G401 (cell line): ENCODE data around the gene NINJ1. TPM values are rescaled to one million over a fixed set of nuclear protein-coding genes. Genes with fewer than 3 reads are reported as not detected.
A peak's percentile ranks its signal among the peaks of the same experiment; 100 is the strongest.

Experiments used
- DNase-seq: peaks from one replicate; pipeline ENCODE4 v3.0.0-alpha.2; 2015; ENCODE audit warnings: low spot score
- in situ Hi-C: cut with HindIII; loops from 2 replicates; pipeline ENCODE4 v1.10.0; 2016; ENCODE audit warnings: low sequenced_read_pairs, mixed read lengths
- total RNA-seq: library from RNA; depleted of rRNA; stranded (reverse); fragments of >200 nt; shearing (Covaris generic); gene quantifications from 2 replicates; pipeline ENCODE4 v1.2.3, GENCODE V29; 2014; rRNA removed

The NINJ1 gene
- total RNA-seq: 25.6 and 28.4 TPM in 2 replicates

DNA sequence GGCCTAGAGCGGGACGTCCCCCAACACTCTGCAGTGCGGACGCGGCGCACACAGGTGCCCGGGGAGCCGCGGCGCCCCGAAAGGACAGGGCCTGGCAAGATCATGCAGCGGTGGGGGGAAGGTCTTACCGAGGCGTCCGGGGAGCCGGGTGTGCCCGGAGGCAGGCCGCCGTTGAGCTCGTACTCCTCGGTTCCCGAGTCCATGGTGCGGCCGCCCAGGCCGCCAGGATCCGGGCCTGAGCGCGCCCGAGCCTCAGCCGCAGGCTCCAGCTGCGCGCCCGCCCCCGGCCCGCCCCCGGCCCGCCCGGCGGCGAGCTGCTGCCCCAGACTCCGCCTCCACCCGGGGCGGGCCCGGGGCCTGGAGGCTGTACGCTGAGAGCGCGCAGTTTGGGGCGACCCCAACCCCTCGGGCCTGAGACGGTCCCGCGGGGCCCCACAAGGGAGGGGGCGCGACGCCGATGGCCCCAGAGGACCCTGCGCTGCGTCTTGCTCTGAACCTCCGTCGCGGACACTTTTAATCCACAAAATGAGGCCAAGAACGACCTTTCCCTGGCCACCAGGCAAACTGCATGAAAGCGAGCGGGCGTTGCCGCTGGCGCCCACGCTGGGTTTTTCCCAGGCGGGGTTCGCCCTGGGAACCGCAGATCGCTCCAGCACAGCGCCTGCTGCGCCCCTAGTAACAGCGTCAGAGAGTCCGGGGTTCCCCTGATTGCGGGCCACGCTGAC, at the start of gene NINJ1:
Gene NINJ1 (minus strand): TSS at position 237 of the 725 bp plus-strand sequence. CDS start 34 bp downstream, at position 203.
- in situ Hi-C loops: no loop called here
- peak; percentile 41 for DNase-seq

- no peak for DNase-seq
- in situ Hi-C loops: no loop called here
These were observed 49.1 kb upstream of the NINJ1 start for GRCh38 chr9:93183131-93183662.

DNA sequence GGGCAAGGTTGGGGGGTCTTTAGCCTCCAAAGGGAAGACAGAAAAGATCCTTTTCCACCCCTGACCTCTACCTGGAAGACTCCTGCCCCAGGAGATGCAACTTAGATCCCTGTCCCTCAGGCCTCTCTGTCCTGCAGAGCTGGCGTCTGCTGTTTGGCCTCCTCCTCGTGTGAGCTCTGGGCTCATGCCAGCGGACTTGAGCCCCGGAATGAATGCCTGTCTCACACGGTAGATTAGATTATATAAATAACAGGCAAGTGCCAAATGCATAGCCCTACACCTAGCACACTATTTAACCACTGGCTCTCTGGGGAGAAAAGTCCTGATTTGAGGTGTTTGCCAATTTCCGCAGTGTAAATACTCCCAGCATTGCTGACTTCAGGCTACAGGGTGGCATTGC, 48.5 kb upstream of the NINJ1 start:
- DNase-seq: peak; percentile 49
- in situ Hi-C loops: no loop called here

- in situ Hi-C loops: no loop called here
- peak; percentile 83 for DNase-seq
These were observed 47.8 kb upstream of the NINJ1 start for GRCh38 chr9:93181672-93182435.

GRCh38 chr9:93180938-93181337, 46.9 kb upstream of the NINJ1 start:
- no peak for DNase-seq
- in situ Hi-C loops: no loop called here

GRCh38 chr9:93178851-93179786, 45.1 kb upstream of the NINJ1 start:
- in situ Hi-C loops: no loop called here
- DNase-seq: no peak

- in situ Hi-C loops: no loop called here
These were observed 43.6 kb upstream of the NINJ1 start for GRCh38 chr9:93177676-93178075.

DNA sequence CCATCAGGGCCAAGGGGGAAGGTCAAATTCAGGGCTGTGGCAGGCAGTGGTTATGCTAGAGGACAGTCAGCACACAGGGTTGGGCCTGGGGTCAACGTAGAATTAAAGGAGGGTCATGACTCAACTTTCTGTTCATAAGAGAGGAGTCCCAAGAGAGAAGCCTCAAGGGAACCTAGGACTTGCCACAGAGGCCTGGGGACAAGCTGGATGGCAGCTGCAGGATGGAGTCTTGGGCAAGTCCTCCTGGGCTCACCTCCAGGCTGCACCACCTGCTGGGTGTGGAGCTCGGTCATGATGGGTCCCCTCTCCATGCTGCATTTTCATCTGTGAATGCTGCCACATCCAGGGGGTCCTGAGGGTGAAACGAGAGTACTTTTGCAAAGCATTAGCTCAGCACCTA, 40.9 kb upstream of the NINJ1 start:
- DNase-seq: no peak
- in situ Hi-C loops: no loop called here

More at GRCh38 chr9:93177676-93178075, 43.6 kb upstream of the NINJ1 start:
- DNase-seq: no peak

- in situ Hi-C loops: no loop called here
- DNase-seq: no peak
These were observed 39.5 kb upstream of the NINJ1 start for GRCh38 chr9:93173365-93174051.

GRCh38 chr9:93172666-93173364, 38.8 kb upstream of the NINJ1 start:
- in situ Hi-C loops: no loop called here
- DNase-seq: peak; percentile 61

GRCh38 chr9:93171261-93171990, 37.4 kb upstream of the NINJ1 start:
- in situ Hi-C loops: no loop called here

GRCh38 chr9:93170571-93170970, 36.5 kb upstream of the NINJ1 start:
- no peak for DNase-seq
- in situ Hi-C loops: no loop called here

More at GRCh38 chr9:93171261-93171990, 37.4 kb upstream of the NINJ1 start:
- no peak for DNase-seq

DNA sequence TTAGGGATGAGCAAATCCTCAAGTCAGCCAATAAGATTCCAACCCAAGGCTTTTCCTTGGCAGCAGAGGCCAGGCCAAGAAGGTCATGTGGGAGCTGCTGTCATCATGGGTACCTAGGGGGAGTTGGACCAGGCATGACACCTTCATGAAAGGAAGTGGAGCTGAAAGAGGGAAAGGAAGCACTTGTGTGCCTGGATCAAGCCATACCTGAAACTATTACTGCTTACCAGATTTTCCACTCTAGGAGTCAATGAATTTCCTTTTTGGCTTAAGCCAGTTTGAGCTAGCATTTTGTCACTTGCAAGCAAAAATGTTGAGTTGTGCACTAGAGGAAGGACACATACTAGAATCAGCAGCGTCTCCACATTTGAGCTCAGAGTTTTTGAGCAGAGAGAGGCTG, 35.4 kb upstream of the NINJ1 start:
- DNase-seq: no peak
- in situ Hi-C loops: no loop called here

DNA sequence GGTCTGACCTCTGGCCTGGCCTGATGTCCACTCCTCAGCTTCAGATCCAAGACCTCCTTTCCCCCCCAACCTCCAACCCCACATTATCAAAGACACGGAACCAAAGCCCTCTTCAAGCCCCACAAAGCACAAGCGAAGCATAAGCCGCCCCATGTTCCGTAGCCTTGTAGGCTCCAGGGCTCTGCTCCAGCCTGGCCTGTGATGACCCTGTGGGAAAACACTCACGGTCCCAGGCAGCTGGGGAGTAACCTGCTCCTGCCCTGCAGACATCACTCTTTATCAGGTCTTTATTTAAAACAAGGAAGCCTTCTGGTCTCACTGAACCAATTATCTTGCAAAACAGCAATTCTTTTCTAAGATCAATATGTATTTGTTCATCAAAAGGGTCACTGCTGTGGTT, 34.5 kb upstream of the NINJ1 start:
- in situ Hi-C loops: no loop called here
- DNase-seq: no peak

GRCh38 chr9:93167838-93168237, 33.8 kb upstream of the NINJ1 start:
- in situ Hi-C loops: no loop called here
- no peak for DNase-seq

- in situ Hi-C loops: no loop called here
- no peak for DNase-seq
These were observed 33.1 kb upstream of the NINJ1 start for GRCh38 chr9:93167185-93167584.

GRCh38 chr9:93166699-93167098, 32.6 kb upstream of the NINJ1 start:
- no peak for DNase-seq
- in situ Hi-C loops: no loop called here
